HEK293 (cell line): ENCODE measurements around the gene REX1BD.

Experiments used
- CTCF ChIP-seq: fragments of 450-650 bp; formaldehyde crosslinking; IDR thresholded peaks from 2 replicates; pipeline ENCODE4 v1.5.1; 2016; ENCODE audit warnings: missing biosample characterization, missing genetic modification characterization
- GLI2 ChIP-seq: fragments of 450-650 bp; formaldehyde crosslinking; IDR thresholded peaks from 2 replicates; pipeline ENCODE4; 2017; ENCODE audit warnings: missing biosample characterization, missing genetic modification characterization, low read depth, borderline replicate concordance
- HOXD13 ChIP-seq: sonication (generic); formaldehyde crosslinking; IDR thresholded peaks from 2 replicates; pipeline ENCODE4 v1.8.0; 2022; ENCODE audit warnings: missing genetic modification reagents, borderline replicate concordance
- IKZF3 ChIP-seq: fragments of 450-650 bp; IDR thresholded peaks from 2 replicates; pipeline ENCODE4 v1.5.0; 2018; ENCODE audit warnings: missing biosample characterization, mild to moderate bottlenecking, missing genetic modification characterization, moderate library complexity
- KLF9 ChIP-seq: fragments of 450-650 bp; formaldehyde crosslinking; IDR thresholded peaks from 2 replicates; pipeline ENCODE4 v1.5.1; 2016; ENCODE audit warnings: missing biosample characterization, missing genetic modification characterization, low read depth
- MYNN ChIP-seq: fragments of 450-650 bp; formaldehyde crosslinking; IDR thresholded peaks from 2 replicates; pipeline ENCODE4 v1.5.1; 2016; ENCODE audit warnings: missing biosample characterization, missing genetic modification characterization, borderline replicate concordance
- MZF1 ChIP-seq: fragments of 450-650 bp; formaldehyde crosslinking; IDR thresholded peaks from 2 replicates; pipeline ENCODE4 v1.5.1; 2017; ENCODE audit warnings: missing biosample characterization, missing genetic modification characterization, borderline replicate concordance
- TSHZ1 ChIP-seq: fragments of 450-650 bp; formaldehyde crosslinking; IDR thresholded peaks from 2 replicates; pipeline ENCODE4 v1.5.1; 2016; ENCODE audit warnings: missing biosample characterization, missing genetic modification characterization, borderline replicate concordance
- ZBTB44 ChIP-seq: fragments of 450-650 bp; IDR thresholded peaks from 2 replicates; pipeline ENCODE4 v1.5.1; 2018; ENCODE audit warnings: missing biosample characterization, mild to moderate bottlenecking, missing genetic modification characterization
- ZEB2 ChIP-seq: fragments of 450-650 bp; formaldehyde crosslinking; IDR thresholded peaks from 2 replicates; pipeline ENCODE4 v1.5.1; 2016; ENCODE audit warnings: missing biosample characterization, missing genetic modification characterization
- ZNF140 ChIP-seq: fragments of 450-650 bp; formaldehyde crosslinking; IDR thresholded peaks from 2 replicates; pipeline ENCODE4 v1.5.1; 2016; ENCODE audit warnings: missing biosample characterization, missing genetic modification characterization
- ZNF24 ChIP-seq: fragments of 450-650 bp; formaldehyde crosslinking; IDR thresholded peaks from 2 replicates; pipeline ENCODE4 v1.5.1; 2016; ENCODE audit warnings: missing biosample characterization, missing genetic modification characterization
- ZNF248 ChIP-seq: fragments of 450-650 bp; formaldehyde crosslinking; IDR thresholded peaks from 2 replicates; pipeline ENCODE4 v1.5.1; 2017; ENCODE audit warnings: missing biosample characterization, missing genetic modification characterization
- ZNF280D ChIP-seq: fragments of 450-650 bp; formaldehyde crosslinking; IDR thresholded peaks from 2 replicates; pipeline ENCODE4 v1.5.1; 2016; ENCODE audit warnings: missing biosample characterization, missing genetic modification characterization
- ZNF335 ChIP-seq: fragments of 450-650 bp; formaldehyde crosslinking; conservative IDR thresholded peaks from 2 replicates; pipeline ENCODE4 v1.5.1; 2016; ENCODE audit warnings: missing biosample characterization, missing genetic modification characterization
- ZNF394 ChIP-seq: fragments of 450-650 bp; formaldehyde crosslinking; IDR thresholded peaks from 2 replicates; pipeline ENCODE4 v1.5.1; 2016; ENCODE audit warnings: missing biosample characterization, missing genetic modification characterization, mild to moderate bottlenecking, moderate library complexity, borderline replicate concordance
- ZNF433 ChIP-seq: fragments of 450-650 bp; formaldehyde crosslinking; IDR thresholded peaks from 2 replicates; pipeline ENCODE4 v1.5.1; 2016; ENCODE audit warnings: missing biosample characterization, missing genetic modification characterization, low read depth
- ZNF501 ChIP-seq: fragments of 450-650 bp; formaldehyde crosslinking; IDR thresholded peaks from 2 replicates; pipeline ENCODE4 v1.5.1; 2016; ENCODE audit warnings: missing biosample characterization, missing genetic modification characterization
- ZNF600 ChIP-seq: fragments of 450-650 bp; formaldehyde crosslinking; IDR thresholded peaks from 2 replicates; pipeline ENCODE4 v1.5.1; 2016; ENCODE audit warnings: missing biosample characterization, missing genetic modification characterization
- ZNF621 ChIP-seq: fragments of 450-650 bp; formaldehyde crosslinking; IDR thresholded peaks from 2 replicates; pipeline ENCODE4 v1.5.1; 2017; ENCODE audit warnings: missing biosample characterization, missing genetic modification characterization
- ZNF623 ChIP-seq: fragments of 450-650 bp; formaldehyde crosslinking; IDR thresholded peaks from 2 replicates; pipeline ENCODE4 v1.5.1; 2016; ENCODE audit warnings: missing biosample characterization, missing genetic modification characterization
- ZNF658 ChIP-seq: fragments of 450-650 bp; formaldehyde crosslinking; IDR thresholded peaks from 2 replicates; pipeline ENCODE4; 2016; ENCODE audit warnings: missing biosample characterization, missing genetic modification characterization
- ZNF692 ChIP-seq: fragments of 450-650 bp; formaldehyde crosslinking; IDR thresholded peaks from 2 replicates; pipeline ENCODE4 v1.5.1; 2016; ENCODE audit warnings: missing biosample characterization, missing genetic modification characterization
- ZNF777 ChIP-seq: fragments of 450-650 bp; formaldehyde crosslinking; IDR thresholded peaks from 2 replicates; pipeline ENCODE4 v1.5.1; 2017; ENCODE audit warnings: missing biosample characterization, missing genetic modification characterization, borderline replicate concordance
- ZNF837 ChIP-seq: fragments of 450-650 bp; formaldehyde crosslinking; IDR thresholded peaks from 2 replicates; pipeline ENCODE4 v1.5.1; 2016; ENCODE audit warnings: missing biosample characterization, missing genetic modification characterization
- ZSCAN4 ChIP-seq: fragments of 450-650 bp; formaldehyde crosslinking; IDR thresholded peaks from 2 replicates; pipeline ENCODE4 v1.5.1; 2017; ENCODE audit warnings: missing biosample characterization, missing genetic modification characterization
- ZXDB ChIP-seq: fragments of 450-650 bp; formaldehyde crosslinking; IDR thresholded peaks from 2 replicates; pipeline ENCODE4 v1.5.1; 2016; ENCODE audit warnings: missing biosample characterization, missing genetic modification characterization

Gene REX1BD

GRCh38 chr19:18611327-18612050 lies 22.9 kb downstream of the REX1BD start (continued):
- TF ChIP-seq TSHZ1 (tag by site-specific recombination) (no peak), ZNF692 (tag by site-specific recombination) (no peak), ZNF621 (tag by site-specific recombination) (no peak), ZNF24 (no peak), ZNF248 (no peak), ZNF280D (tag by site-specific recombination) (no peak), KLF9 (tag by site-specific recombination) (no peak; the same call in 1 of the 2 replicates), ZNF837 (no peak), MZF1 (tag by site-specific recombination) (no peak), ZNF394 (tag by site-specific recombination) (no peak), ZNF501 (tag by site-specific recombination) (no peak), HOXD13 (CRISPR knock-in tag) (no peak), ZSCAN4 (tag by site-specific recombination) (no peak), GLI2 (tag by site-specific recombination) (no peak), ZNF777 (no peak), IKZF3 (tag by site-specific recombination) (no peak), MYNN (tag by site-specific recombination) (no peak), CTCF (no peak), ZNF433 (tag by site-specific recombination) (no peak), ZEB2 (tag by site-specific recombination) (no peak), ZNF600 (tag by site-specific recombination) (peak; percentile 19; the same call in 1 of the 2 replicates), ZNF335 (tag by site-specific recombination) (peak; percentile 90), ZNF658 (tag by site-specific recombination) (no peak), ZNF140 (tag by site-specific recombination) (no peak), ZNF623 (no peak), ZBTB44 (tag by site-specific recombination) (0 out of 2 replicates have a peak, but pooled peaks have one; percentile 23), ZXDB (peak; percentile 95)
